Activated T-cell treated with anti-CD3 and anti-CD28 coated beads, Interleukin-2, amount 50 U/mL, for 24 hours (primary cell): Measurements from ENCODE around the gene ENOX2.

Experiments
- DNase-seq: peaks from one replicate; pipeline ENCODE4 v3.0.0-alpha.2; 2020
- H3K27ac Mint-ChIP-seq: 2 replicates; pipeline ENCODE4 v1.8.0; 2020; ENCODE audit warnings: mild to moderate bottlenecking, mixed read lengths
- H3K27me3 Mint-ChIP-seq: 2 replicates; pipeline ENCODE4 v1.8.0; 2020; ENCODE audit warnings: mixed read lengths
- H3K36me3 Mint-ChIP-seq: 2 replicates; pipeline ENCODE4 v1.8.0; 2020; ENCODE audit warnings: low read depth, mixed read lengths
- H3K4me1 Mint-ChIP-seq: 2 replicates; pipeline ENCODE4 v1.8.0; 2020; ENCODE audit warnings: low read depth, mixed read lengths
- H3K4me3 Mint-ChIP-seq: 2 replicates; pipeline ENCODE4 v1.8.0; 2020; ENCODE audit warnings: mild to moderate bottlenecking, moderate library complexity, mixed read lengths
- H3K9me3 Mint-ChIP-seq: 2 replicates; pipeline ENCODE4 v1.8.0; 2020; ENCODE audit warnings: mixed read lengths

ENOX2 gene

GRCh38 chrX:130654409-130654950 is 248.5 kb downstream of the ENOX2 start:
- H3K36me3 Mint-ChIP-seq, result peaks cover 18% of the 10 kb centered on the region
- no peak overlapping the region for H3K27ac Mint-ChIP-seq
- no peaks in the 10 kb centered on the region for H3K9me3 Mint-ChIP-seq
- DNase-seq, result no peak
- H3K4me1 Mint-ChIP-seq, result no peaks in the 10 kb centered on the region
- peaks cover 11% of the 10 kb centered on the region for H3K27me3 Mint-ChIP-seq
- H3K4me3 Mint-ChIP-seq, result no peak overlapping the region

- H3K4me3 Mint-ChIP-seq, result no peak overlapping the region
- peaks cover 11% of the 10 kb centered on the region for H3K27me3 Mint-ChIP-seq
- H3K4me1 Mint-ChIP-seq, result no peaks in the 10 kb centered on the region
- peaks cover 12% of the 10 kb centered on the region for H3K36me3 Mint-ChIP-seq
- H3K27ac Mint-ChIP-seq, result no peak overlapping the region
- H3K9me3 Mint-ChIP-seq, result no peaks in the 10 kb centered on the region
- no peak for DNase-seq
Observed at GRCh38 chrX:130652824-130653578, 250.0 kb downstream of the ENOX2 start.

- no peaks in the 10 kb centered on the region for H3K9me3 Mint-ChIP-seq
- H3K27me3 Mint-ChIP-seq, result peaks cover 6% of the 10 kb centered on the region
- H3K27ac Mint-ChIP-seq, result no peak overlapping the region
- H3K4me1 Mint-ChIP-seq, result no peaks in the 10 kb centered on the region
- no peak overlapping the region for H3K4me3 Mint-ChIP-seq
- DNase-seq, result no peak
- H3K36me3 Mint-ChIP-seq, result peaks cover 21% of the 10 kb centered on the region
Observed at GRCh38 chrX:130649738-130650137, 253.3 kb downstream of the ENOX2 start.

- DNase-seq, result no peak
- Mint-ChIP-seq H3K4me1 (no peaks in the 10 kb centered on the region), H3K9me3 (no peaks in the 10 kb centered on the region), H3K27me3 (no peaks in the 10 kb centered on the region), H3K27ac (no peak overlapping the region), H3K36me3 (peaks cover 20% of the 10 kb centered on the region), H3K4me3 (no peak overlapping the region)
Observed at GRCh38 chrX:130647468-130647867, 255.5 kb downstream of the ENOX2 start.

GRCh38 chrX:130645955-130646583 is 256.9 kb downstream of the ENOX2 start:
- Mint-ChIP-seq H3K27me3 (no peaks in the 10 kb centered on the region), H3K9me3 (no peaks in the 10 kb centered on the region), H3K27ac (no peak overlapping the region), H3K4me1 (no peaks in the 10 kb centered on the region), H3K4me3 (no peak overlapping the region), H3K36me3 (peaks cover 20% of the 10 kb centered on the region)
- DNase-seq, result no peak

- Mint-ChIP-seq H3K4me1 (peaks cover 2% of the 10 kb centered on the region), H3K4me3 (no peak overlapping the region), H3K9me3 (no peaks in the 10 kb centered on the region), H3K27ac (no peak overlapping the region), H3K27me3 (peaks cover 23% of the 10 kb centered on the region), H3K36me3 (peaks cover 23% of the 10 kb centered on the region)
- DNase-seq, result no peak
Observed at GRCh38 chrX:130637591-130637990, 265.4 kb downstream of the ENOX2 start.

- peaks cover 2% of the 10 kb centered on the region for H3K4me1 Mint-ChIP-seq
- H3K4me3 Mint-ChIP-seq, result no peak overlapping the region
- no peak for DNase-seq
Observed at GRCh38 chrX:130636277-130636676, 266.7 kb downstream of the ENOX2 start.

GRCh38 chrX:130631011-130631410 is 272.0 kb downstream of the ENOX2 start:
- no peak overlapping the region for H3K27ac Mint-ChIP-seq
- no peak for DNase-seq
- H3K27me3 Mint-ChIP-seq, result peaks cover 11% of the 10 kb centered on the region
- no peaks in the 10 kb centered on the region for H3K4me1 Mint-ChIP-seq
- H3K36me3 Mint-ChIP-seq, result peaks cover 43% of the 10 kb centered on the region
- no peaks in the 10 kb centered on the region for H3K9me3 Mint-ChIP-seq
- no peak overlapping the region for H3K4me3 Mint-ChIP-seq

More at GRCh38 chrX:130636277-130636676, 266.7 kb downstream of the ENOX2 start:
- peaks cover 26% of the 10 kb centered on the region for H3K36me3 Mint-ChIP-seq
- no peak overlapping the region for H3K27ac Mint-ChIP-seq
- peaks cover 26% of the 10 kb centered on the region for H3K27me3 Mint-ChIP-seq
- no peaks in the 10 kb centered on the region for H3K9me3 Mint-ChIP-seq

- Mint-ChIP-seq H3K4me1 (no peaks in the 10 kb centered on the region), H3K27me3 (peaks cover 4% of the 10 kb centered on the region), H3K36me3 (peaks cover 33% of the 10 kb centered on the region), H3K9me3 (no peaks in the 10 kb centered on the region), H3K27ac (no peak overlapping the region), H3K4me3 (no peak overlapping the region)
- no peak for DNase-seq
Observed at GRCh38 chrX:130628516-130628915, 274.5 kb downstream of the ENOX2 start.

- Mint-ChIP-seq H3K27me3 (no peaks in the 10 kb centered on the region), H3K27ac (no peak overlapping the region), H3K9me3 (no peaks in the 10 kb centered on the region), H3K4me3 (no peak overlapping the region), H3K4me1 (no peaks in the 10 kb centered on the region), H3K36me3 (peaks cover 24% of the 10 kb centered on the region)
- DNase-seq, result no peak
Observed at GRCh38 chrX:130626521-130626920, 276.5 kb downstream of the ENOX2 start.

- no peaks in the 10 kb centered on the region for H3K27me3 Mint-ChIP-seq
- H3K27ac Mint-ChIP-seq, result no peak overlapping the region
- no peak for DNase-seq
- H3K36me3 Mint-ChIP-seq, result peaks cover 14% of the 10 kb centered on the region
- H3K9me3 Mint-ChIP-seq, result no peaks in the 10 kb centered on the region
- H3K4me1 Mint-ChIP-seq, result no peaks in the 10 kb centered on the region
- no peak overlapping the region for H3K4me3 Mint-ChIP-seq
Observed at GRCh38 chrX:130625386-130625785, 277.6 kb downstream of the ENOX2 start.

GRCh38 chrX:130623518-130623917 is 279.5 kb downstream of the ENOX2 start:
- Mint-ChIP-seq H3K4me3 (no peak overlapping the region), H3K27me3 (no peaks in the 10 kb centered on the region), H3K27ac (no peak overlapping the region), H3K4me1 (no peaks in the 10 kb centered on the region), H3K9me3 (no peaks in the 10 kb centered on the region), H3K36me3 (peaks cover 11% of the 10 kb centered on the region)
- DNase-seq, result no peak

- H3K27ac Mint-ChIP-seq, result no peak overlapping the region
- no peak for DNase-seq
- no peaks in the 10 kb centered on the region for H3K36me3 Mint-ChIP-seq
- H3K27me3 Mint-ChIP-seq, result peaks cover 5% of the 10 kb centered on the region
- no peak overlapping the region for H3K4me3 Mint-ChIP-seq
- no peaks in the 10 kb centered on the region for H3K4me1 Mint-ChIP-seq
- H3K9me3 Mint-ChIP-seq, result no peaks in the 10 kb centered on the region
Observed at GRCh38 chrX:130615941-130616340, 287.1 kb downstream of the ENOX2 start.

- H3K27ac Mint-ChIP-seq, result no peak overlapping the region
- H3K27me3 Mint-ChIP-seq, result peaks cover 25% of the 10 kb centered on the region
Observed at GRCh38 chrX:130607431-130607830, 295.6 kb downstream of the ENOX2 start.

GRCh38 chrX:130606425-130606824 is 296.6 kb downstream of the ENOX2 start:
- no peak for DNase-seq
- Mint-ChIP-seq H3K36me3 (no peaks in the 10 kb centered on the region), H3K4me3 (no peak overlapping the region), H3K27ac (no peak overlapping the region), H3K9me3 (no peaks in the 10 kb centered on the region), H3K27me3 (peaks cover 25% of the 10 kb centered on the region), H3K4me1 (no peaks in the 10 kb centered on the region)

More at GRCh38 chrX:130607431-130607830, 295.6 kb downstream of the ENOX2 start:
- Mint-ChIP-seq H3K4me1 (no peaks in the 10 kb centered on the region), H3K36me3 (no peaks in the 10 kb centered on the region), H3K9me3 (no peaks in the 10 kb centered on the region), H3K4me3 (no peak overlapping the region)
- no peak for DNase-seq
